AG09319 (cell line): ENCODE measurements around the gene ALDH4A1.
"Not testable (repeated sequence)": the region's sequence is repeated elsewhere in the genome, so short reads cannot be mapped to it uniquely, and the experiment has no call there.

Experiments used
- DNase-seq: peaks from one replicate; pipeline ENCODE4 v3.0.0-alpha.2; 2010; ENCODE audit warnings: low read depth; ENCODE audit errors: extremely low read depth
- TF ChIP-seq, protein P1 (sequence below): IDR thresholded peaks from 2 replicates; pipeline ENCODE4 v1.5.1; 2011; ENCODE audit warnings: low read depth, mild to moderate bottlenecking, inconsistent platforms, low read length, moderate library complexity

Gene ALDH4A1

DNA sequence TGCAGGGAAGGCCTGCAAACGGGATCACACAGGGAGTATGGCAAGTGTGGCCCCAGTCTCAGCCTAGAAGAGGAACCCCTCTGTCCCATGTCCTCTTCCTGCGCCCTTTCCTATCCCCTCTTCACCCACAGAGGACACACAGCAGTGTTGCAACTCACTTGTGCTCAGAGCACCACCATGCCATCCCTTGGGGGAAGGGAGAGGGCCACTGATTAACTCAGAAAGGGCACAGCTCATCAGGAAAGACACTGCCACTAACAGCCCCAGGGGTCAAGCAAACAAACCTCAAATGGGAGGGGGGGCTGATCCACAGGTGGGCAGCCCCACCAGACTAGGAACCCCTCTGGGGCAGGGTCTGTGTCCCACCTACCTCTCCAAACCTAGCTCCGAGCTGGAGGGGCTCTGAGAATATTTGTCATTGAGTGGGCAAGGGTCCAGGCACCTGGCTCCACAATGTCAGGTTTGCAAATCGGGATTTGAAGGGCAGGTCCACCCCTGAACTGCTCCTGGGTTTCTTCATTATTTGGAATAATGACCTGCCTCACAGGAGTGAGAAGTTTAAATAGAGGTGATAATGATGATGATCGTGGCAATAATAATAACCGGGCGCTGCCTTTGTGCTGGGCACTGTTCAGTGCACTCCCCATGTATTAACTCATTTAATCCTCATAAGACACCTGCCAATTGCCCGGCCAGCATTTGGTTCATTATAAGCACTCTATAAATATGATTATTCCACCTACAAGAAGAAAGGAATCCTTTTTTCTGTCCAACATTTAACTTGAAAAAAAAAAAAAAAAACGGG is 1.0 kb downstream of the ALDH4A1 start:
- DNase-seq: no peak
- TF ChIP-seq, protein P1, sequence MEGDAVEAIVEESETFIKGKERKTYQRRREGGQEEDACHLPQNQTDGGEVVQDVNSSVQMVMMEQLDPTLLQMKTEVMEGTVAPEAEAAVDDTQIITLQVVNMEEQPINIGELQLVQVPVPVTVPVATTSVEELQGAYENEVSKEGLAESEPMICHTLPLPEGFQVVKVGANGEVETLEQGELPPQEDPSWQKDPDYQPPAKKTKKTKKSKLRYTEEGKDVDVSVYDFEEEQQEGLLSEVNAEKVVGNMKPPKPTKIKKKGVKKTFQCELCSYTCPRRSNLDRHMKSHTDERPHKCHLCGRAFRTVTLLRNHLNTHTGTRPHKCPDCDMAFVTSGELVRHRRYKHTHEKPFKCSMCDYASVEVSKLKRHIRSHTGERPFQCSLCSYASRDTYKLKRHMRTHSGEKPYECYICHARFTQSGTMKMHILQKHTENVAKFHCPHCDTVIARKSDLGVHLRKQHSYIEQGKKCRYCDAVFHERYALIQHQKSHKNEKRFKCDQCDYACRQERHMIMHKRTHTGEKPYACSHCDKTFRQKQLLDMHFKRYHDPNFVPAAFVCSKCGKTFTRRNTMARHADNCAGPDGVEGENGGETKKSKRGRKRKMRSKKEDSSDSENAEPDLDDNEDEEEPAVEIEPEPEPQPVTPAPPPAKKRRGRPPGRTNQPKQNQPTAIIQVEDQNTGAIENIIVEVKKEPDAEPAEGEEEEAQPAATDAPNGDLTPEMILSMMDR: no peak

GRCh38 chr1:18900303-18900841 is 2.0 kb downstream of the ALDH4A1 start:
- TF ChIP-seq, protein P1: no peak
- DNase-seq: no peak

GRCh38 chr1:18899363-18900049 is 2.8 kb downstream of the ALDH4A1 start:
- DNase-seq: no peak

GRCh38 chr1:18898567-18898966 is 3.8 kb downstream of the ALDH4A1 start:
- TF ChIP-seq, protein P1: no peak
- no peak for DNase-seq

More at GRCh38 chr1:18899363-18900049, 2.8 kb downstream of the ALDH4A1 start:
- TF ChIP-seq, protein P1: no peak

DNA sequence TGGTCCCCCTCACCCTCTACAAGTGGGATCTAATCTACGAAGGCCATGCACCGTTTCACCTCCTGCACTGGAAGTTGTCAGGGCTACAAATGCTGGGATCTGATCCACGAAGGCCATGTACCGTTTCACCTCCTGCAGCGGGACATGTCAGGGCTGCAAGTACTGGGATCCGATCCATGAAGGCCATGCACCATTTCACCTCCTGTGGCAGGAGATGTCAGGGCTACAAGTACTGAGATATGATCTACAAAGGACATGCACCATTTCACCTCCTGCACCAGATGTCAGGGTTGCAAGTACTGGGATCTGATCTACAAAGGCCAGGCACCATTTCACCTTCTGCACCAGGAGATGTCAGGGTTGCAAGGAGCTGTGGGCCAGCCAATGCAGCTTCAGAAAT is 7.0 kb downstream of the ALDH4A1 start:
- DNase-seq: no peak
- TF ChIP-seq, protein P1: no peak

DNA sequence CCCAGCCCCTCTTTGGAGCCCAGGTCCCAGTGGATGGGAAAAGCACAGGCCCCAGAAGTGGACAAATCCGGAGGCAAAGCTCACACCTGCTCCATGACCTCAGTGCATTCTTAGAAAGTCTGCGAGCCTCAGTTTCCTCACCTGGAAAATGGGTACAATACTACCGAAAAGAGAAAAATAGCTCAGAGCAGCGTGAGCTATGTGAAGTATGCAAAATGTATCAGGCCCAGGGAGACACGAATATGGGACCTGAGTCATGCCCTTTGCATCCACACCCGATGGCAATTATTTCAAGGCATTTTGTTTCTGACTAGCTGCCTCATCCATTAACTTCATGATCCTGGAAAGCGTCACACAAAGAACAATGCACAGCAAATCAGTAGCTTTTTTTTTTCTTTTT is 9.2 kb downstream of the ALDH4A1 start:
- TF ChIP-seq, protein P1: no peak
- no peak for DNase-seq

- not testable (repeated sequence) for DNase-seq
Measured at GRCh38 chr1:18891858-18892257, 10.5 kb downstream of the ALDH4A1 start.
